Central memory CD4-positive, alpha-beta T cell (primary cell): ENCODE measurements around the gene PTPRT.

Experiments
- DNase-seq: peaks from one replicate; pipeline ENCODE4 v3.0.0; 2022

PTPRT gene

DNA sequence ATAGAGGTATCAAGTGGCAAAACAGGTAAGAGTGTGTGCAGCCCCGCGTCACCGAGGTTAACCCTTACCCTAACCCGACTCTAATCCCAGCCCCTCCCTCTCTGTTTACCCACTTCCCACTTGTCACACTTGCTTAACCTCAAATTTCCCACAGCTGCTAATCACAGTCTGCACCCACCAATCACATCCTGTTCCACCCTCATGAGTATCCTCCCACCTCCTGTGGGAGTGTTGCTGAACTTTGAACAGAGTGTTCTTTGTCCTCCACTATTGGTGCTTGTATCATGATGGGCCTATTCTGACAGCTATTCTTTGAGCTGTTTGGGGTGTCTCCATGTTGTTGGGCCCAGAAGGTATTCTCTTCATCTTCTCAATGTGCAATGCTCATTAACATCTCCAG lies 487.8 kb downstream of the PTPRT start:
- DNase-seq = no peak

DNA sequence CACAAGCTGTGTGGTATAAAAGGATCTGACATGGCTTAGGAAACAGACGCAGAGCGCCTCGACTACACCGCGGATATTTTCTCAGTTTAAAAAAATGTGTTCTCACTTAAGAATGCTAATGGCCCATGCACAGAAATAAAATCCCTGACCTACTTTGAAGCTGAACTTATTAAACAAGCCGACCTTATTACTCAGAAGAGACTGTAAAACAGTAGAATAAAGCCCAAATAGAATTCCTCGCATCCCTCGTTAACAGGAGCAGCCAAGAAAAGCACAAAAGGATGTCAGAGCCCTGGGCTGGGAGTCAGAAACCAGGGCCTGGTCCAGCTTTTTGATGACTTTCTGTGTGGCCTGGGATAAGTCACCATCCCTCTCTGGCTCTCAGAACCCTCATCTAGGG lies 489.3 kb downstream of the PTPRT start:
- no peak for DNase-seq

DNA sequence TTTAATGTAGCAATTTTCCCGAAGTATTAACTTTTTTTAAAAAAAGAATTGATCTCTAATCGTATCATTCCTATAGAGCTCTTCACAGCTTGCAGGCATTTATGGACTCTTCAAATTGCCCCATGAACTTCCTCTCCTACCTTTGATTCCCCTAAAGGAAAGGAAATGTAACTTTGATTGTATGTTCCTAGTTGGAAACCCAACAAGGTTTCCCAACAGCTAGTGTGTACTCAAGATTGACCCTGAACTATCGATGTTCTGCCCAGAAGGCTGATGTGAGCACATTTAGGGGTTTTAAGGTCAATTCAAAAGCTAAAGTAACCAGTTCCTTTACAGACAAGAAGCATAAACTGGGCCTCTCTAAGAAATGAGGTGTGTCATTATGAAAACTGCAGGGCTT lies 491.7 kb downstream of the PTPRT start:
- no peak for DNase-seq

GRCh38 chr20:42690842-42691437 lies 498.8 kb downstream of the PTPRT start:
- DNase-seq = no peak

DNA sequence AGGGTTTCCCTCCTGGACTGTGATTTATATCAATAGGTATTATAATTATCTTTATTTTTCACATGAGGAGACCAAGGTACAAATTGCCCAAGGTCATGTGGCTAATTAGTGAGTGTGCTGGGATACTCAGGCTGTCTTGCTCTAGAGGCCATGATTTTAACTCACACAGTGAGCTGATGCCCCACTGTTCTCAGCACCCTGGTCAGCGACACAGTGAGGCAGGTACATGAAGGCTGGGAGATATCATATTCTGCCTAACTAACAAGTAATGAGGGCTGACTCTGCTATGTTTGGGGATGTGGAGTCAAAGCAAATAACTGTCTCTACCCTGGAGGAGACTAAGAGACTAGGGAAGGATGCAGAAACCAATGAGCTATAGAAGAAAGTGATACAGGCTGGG lies 501.1 kb downstream of the PTPRT start:
- no peak for DNase-seq

- DNase-seq = no peak
Measured at GRCh38 chr20:42686057-42686456, 503.6 kb downstream of the PTPRT start.

DNA sequence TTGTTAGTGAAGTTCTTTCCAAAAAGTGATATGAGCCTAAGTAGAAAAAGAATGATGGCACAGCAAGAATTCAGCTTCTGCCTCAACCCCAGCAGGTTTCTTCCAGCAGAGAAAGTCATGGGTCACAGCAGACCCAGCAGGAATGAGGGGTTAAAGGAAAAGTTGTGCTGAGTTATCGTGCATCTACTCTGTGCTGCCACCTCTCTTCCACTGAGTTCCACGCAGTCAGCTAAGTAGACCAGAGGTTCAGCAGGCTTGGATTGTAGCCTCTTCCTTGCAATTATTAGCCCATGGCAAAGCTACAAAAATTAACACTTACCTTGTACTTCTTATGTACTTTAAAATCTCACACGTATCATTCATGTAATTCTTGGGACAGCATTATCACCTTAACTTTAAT lies 510.8 kb downstream of the PTPRT start:
- DNase-seq = no peak

GRCh38 chr20:42656130-42656529 lies 533.6 kb downstream of the PTPRT start:
- DNase-seq = no peak

GRCh38 chr20:42652266-42652665 lies 537.4 kb downstream of the PTPRT start:
- DNase-seq = no peak

DNA sequence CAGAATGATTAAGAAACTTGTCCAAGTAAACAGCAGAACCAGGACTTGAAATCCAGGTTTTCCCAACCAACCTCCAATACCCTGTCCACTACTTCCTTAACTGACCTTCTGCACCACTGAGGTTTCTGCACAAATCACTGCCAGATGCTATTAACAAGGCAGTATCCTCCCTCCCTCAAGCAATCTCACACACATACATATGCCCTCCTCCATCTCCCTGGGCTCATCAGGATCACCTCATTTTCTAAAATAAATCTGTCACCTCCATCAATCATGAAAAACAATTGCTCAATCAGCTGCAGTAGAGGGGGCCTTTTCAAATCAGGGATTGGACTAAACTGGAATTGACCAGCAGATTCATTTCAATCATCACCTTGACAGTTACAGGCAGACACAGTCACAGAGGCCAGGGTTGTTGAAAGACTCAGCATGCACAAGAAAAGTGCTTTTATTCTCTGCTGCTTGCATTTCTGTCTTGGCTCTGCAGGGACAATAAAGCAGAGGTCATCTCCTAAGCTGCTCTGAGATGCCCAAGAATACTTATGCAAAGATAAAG lies 539.4 kb downstream of the PTPRT start:
- no peak for DNase-seq

GRCh38 chr20:42649748-42650147 lies 540.0 kb downstream of the PTPRT start:
- DNase-seq = no peak

- DNase-seq = no peak
Measured at GRCh38 chr20:42646250-42646649, 543.5 kb downstream of the PTPRT start.

DNA sequence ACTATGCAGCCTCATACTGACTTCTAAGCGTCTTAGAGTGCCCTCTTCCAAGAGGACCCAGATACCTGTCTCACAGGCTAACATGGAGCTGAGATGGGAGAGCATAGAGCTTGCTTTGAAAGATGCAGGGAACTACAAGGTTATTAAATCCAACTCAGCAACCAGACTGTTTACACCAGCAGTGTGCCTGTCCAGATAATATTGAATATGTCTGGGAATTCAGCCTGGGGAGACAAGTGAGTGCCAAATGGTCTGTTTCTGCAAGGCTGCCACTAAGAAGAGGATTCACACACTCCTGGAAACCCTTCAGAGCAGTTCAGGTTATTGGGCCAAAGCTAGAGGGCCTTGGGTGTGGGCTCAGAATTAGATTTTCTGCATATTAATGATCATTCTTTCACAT lies 547.8 kb downstream of the PTPRT start:
- no peak for DNase-seq

DNA sequence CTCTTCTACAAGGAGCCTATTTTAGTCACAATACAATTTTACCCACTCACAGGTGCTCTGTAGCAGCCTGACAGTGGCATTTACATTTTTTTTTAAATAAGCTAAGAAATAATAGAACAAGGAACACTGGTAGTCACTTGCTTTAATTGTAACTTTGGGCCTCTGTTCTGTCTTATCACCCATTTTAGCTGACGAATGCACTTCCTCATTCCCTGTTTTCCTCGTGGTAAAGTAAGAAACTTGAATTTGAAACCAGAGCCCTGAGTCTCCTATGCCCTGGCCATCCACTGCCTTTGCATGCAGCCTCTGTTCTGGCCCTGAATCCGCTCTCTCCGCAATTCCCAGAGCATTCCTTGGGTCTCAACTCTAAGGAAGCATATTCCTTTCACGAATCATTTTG lies 550.6 kb downstream of the PTPRT start:
- no peak for DNase-seq

GRCh38 chr20:42635699-42636411 lies 553.9 kb downstream of the PTPRT start:
- no peak for DNase-seq

DNA sequence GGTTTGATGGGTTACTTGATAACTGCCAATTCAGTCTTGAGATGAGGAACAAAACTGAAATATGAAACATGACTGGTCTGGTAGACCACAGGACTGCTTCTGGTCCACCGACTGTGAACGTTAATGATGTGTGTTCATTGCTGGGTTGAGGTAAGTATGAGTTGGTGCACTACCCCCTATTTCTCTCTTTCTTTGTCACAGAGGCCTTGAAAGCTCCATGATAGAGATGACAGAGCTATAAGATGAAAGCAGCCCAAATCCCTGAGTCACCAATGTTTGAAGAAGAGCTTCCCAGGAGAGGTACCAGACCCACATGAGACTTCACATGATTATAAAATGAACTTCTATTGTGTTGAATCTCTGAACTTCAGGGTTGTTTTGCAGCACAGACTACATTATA lies 555.5 kb downstream of the PTPRT start:
- no peak for DNase-seq

DNA sequence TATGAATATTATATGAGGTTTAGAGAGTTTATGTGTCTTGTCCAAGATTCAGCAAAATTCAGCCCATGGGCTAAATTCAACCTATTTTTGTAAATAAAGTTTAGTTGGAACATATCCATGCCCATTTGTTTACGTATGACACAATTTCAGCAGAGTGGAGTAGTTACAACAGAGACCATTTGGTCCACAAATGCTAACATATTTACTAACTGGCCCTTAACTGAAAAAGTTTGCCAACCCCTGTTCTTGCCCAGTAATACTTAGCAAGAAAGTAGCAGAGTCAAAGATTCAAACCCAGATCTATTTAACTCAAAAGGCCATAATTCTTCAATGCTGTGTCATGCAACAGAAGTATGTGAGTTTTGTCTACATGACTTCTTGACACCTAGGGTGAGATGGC lies 561.0 kb downstream of the PTPRT start:
- DNase-seq = no peak

GRCh38 chr20:42613076-42613475 lies 576.6 kb downstream of the PTPRT start:
- DNase-seq = no peak

DNA sequence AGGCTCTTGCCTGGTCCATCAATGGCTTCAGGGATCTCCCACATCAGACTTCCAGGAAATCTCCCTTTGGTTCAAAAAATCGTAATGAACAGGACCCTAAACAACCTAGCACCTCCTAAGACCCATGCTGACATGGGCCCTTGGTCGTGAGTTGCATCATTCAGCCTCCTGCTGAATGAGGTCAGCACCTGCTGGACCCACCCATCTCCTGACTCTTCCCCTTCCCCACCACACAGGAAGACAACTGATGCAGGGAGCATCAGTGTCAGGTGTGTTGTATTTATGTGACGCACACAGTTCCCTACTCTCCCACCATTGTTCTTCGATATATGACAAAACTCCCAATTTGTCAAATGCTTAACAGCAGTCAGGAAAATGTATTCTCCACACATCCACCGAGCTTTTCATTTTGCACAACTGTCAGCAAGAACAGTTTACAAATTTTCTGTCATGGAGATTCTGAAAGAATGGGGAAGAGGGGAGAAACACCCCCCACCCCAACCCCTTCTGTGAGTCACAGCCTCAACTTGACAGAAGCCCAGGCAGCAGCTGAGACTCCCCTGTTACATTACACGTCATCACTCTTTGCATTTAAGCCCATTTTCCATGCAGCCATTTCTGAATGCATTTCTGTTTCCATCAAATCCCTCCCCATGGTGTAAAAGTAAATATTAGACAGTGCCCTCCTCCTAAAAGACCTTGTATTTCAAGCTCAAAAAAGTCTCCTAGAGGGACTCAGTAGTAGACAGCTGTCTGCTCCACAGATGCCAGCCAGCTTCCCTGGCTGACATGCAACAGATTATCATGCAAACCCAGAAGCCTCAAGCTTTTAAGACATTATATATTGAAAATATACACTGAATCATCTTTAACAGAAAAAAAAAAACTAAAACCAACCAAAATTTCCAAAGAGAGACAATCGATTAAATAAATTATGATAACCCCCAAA lies 577.5 kb downstream of the PTPRT start:
- no peak for DNase-seq

DNA sequence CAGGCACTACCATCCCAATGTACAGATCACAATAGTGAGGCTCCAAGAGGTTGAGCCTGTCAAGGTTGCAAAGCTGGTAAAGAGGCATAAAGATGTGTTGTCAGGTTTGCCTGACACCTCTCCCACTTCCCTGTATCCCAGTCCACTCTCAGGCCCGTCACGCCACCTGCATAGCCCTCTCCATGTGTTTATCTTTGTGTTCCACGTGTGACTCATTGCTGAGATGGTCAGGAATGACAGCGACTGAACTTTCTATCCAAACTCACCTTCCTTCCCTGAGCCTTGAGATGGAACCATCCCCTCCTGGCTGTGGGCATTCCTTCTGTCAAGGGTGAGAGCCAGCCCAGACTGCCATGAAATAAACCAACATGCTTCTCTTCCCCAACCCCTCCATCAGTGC lies 578.3 kb downstream of the PTPRT start:
- DNase-seq = no peak

DNA sequence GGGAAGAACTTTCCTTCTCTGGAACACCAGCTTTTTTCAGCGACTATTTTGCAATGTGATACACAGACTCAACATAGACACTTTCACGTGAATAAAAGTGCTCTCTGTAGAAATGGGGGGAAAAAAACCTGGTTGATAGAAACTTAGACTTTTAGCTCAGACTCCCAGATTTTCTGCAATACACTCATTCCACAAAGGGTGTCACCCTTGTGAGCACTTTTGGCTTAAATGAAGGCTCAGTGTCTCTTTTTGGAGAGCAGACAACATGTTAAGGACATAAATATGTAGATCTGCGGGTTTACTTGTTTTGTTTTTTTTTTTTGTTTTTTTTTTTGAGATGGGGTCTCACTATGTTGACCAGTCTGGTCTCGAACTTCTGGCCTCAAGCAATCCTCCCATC lies 579.6 kb downstream of the PTPRT start:
- no peak for DNase-seq

DNA sequence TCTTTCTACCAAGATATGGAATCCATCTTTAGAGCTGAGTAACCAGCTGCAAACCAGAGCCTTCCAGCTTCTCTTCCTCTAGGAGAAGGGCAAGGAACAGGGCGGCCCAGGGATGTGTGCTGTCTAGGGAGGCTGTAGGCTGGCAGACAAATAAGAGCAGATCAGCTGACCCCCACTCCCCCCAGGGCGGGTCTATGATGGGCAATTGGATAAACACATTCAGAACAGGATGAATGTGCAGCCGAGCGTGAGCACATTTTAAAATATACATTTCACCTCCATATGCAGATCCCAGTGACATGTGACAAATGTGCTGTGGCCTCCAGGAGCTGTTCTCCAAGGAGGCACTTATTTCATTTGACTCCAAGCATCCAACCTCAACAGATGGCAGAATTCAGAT lies 580.1 kb downstream of the PTPRT start:
- DNase-seq = no peak
